GF-D8 (cell line): Measurements from ENCODE around the gene ACER3.
A peak's percentile ranks its signal among the peaks of the same experiment; 100 is the strongest.
"Not testable (repeated sequence)": the region's sequence is repeated elsewhere in the genome, so short reads cannot be mapped to it uniquely, and the experiment has no call there.

Experiments used
- DNase-seq: peaks from one replicate; lab custom pipeline; 2025; lab: John Stamatoyannopoulos, UW

ACER3 gene

GRCh38 chr11:76919887-76920746 is 59.4 kb downstream of the ACER3 start:
- DNase-seq, result peak; percentile 44

DNA sequence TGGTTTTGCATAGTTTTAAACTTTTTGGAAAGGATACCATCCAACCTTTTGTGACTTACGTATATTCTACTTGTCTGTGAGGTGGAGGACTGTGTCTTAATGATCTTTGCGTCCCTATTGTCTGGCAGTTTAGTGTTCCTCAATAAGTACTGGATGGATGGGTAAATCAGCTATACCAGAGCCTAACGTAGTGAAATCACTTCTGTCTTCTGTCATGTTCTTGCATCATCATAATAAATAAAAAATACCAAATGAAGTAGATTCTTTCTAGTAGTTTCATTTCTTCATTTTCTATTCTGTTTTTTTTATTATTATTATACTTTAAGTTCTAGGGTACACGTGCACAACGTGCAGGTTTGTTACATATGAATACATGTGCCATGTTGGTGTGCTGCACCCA is 66.4 kb downstream of the ACER3 start:
- no peak for DNase-seq

- DNase-seq, result no peak
Observed at GRCh38 chr11:76935042-76935441, 74.3 kb downstream of the ACER3 start.

DNA sequence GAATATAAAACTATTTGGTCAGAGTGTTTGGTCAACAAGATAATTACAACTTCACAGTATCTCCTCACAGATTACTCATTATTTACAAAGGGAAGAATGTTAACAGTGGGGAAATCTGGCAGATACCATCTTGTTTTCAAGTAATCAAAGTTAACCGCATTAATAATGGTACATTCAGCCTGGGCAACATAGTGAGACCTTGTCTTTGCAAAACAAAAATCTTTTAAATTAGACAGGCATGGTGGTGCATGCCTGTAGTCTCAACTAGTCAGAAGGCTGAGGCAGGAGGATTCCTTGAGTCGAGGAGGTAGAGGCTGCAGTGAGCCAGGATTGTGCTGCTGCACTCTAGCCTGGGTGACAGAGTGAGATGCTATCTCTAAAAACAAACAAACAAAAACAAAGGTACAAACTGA is 78.5 kb downstream of the ACER3 start:
- no peak for DNase-seq

- no peak for DNase-seq
Observed at GRCh38 chr11:76944225-76944624, 83.5 kb downstream of the ACER3 start.

DNA sequence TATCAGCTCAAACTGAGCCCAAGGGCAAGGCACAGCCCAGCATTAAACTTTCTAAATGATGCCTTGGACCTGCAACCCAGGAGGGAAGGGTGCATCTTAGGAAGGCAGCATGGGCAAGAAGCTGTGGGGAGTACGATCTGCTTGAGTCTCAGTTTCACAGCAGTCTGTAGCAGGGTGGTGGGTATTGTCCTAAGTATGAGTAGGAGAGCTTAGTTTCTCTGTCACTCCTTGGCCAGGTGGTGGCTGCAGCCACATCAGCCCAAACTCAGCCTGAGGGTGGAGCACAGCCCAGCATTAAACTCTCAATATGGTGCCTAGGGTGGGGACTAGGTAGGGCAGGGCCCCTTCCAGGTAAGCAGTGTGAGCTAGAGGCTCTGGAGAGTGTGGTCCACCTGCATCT is 85.5 kb downstream of the ACER3 start:
- no peak for DNase-seq

GRCh38 chr11:76947190-76947589 is 86.5 kb downstream of the ACER3 start:
- DNase-seq, result no peak

GRCh38 chr11:76947800-76948199 is 87.1 kb downstream of the ACER3 start:
- DNase-seq, result no peak

DNA sequence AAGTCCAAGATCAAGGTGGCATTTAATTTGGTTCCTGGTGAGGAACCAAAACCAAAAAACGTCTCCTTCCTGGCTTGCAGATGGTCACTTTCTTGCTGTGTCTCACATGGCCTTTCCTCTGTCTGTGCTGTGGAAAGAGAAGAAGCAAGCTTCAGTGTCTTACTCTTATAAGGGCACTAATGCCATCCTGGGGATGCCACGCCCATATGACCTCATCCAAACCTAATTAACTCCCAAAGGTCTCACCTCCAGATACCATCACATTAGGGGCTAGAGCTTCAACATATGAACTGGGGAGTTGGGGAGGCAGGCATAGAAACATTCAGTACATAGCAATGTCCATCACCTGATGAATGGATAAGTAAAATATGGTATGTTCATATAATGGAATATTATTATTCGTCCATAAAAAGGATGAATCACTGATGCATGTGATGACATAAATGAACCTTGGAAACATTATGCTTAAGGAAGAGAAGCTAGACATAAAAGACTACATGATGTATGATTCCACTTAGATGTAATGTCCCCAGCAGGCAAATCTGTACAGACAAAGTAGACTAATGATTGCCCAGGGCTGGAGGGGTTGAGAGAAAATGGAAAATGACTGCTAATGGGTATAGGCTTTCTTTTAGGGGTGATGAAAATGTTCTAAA is 94.9 kb downstream of the ACER3 start:
- no peak for DNase-seq

DNA sequence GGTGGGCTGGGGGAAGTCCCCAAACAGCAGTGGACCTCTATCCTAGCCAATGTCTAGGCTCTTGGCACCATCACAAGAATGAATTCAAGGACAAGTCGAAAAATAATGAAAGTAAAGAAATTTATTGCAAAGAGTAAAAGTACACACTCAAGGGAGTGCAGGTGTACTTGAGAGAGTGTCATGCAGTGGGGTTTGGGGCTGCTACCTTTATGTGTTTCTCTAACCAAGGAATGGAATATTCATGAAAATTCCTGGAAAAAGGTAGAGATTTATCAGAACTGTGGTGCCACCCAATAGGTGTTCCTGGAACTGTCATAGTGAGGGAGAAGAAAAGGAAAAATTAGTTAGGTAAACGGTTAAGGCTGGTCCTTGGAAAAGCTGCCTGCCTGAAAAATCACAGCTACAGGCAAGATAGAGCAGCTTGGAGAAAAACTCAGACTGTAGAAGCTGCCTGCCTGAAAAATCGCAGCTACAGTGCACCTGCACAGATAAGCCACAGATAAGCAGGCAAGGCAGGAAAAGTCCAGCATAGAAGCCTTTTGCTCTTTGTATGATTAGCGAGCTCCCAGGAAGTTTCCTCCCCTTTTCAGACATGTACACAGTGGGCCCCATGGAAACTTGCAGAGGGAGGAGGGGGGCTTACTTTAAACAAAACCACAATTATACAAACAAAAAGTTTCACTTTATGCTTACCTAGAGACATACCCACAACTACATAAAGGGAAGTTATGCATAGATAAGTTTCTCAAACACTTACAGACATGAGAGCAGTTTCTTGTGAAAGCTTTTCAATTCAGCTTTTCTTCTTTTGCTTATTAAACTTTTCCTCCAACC is 102.1 kb downstream of the ACER3 start:
- DNase-seq, result peak; percentile 72

DNA sequence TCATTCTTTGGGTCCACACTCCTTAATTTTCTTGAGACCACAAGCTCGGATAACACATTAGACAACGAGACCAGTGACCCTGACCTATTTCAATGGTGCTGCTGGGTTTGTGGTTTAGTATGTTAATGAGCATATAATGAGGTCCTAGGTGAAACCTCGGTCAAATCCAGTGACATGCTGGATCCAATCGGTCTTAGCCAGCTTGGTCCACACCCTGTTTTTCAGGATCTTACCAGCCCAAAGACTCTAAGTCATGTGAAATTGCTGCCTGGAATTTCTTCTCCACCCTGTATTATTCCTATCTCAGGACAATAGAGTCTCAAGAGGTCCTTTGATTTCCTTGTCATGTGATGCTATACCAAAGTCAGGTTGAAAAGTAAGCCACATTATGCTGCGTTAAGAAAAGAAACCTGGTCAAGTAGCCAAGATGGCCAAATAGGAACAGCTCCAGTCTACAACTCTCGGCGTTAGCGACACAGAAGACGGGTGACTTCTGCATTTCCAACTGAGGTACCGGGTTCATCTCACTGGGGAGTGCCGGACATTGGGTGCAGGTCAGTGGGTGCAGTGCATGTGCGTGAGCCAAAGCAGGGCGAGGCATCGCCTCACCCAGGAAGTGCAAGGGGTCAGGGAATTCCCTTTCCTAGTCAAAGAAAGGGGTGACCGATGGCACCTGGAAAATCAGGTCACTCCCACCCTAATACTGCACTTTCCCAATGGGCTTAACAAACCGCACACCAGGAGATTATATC is 102.9 kb downstream of the ACER3 start:
- DNase-seq, result not testable (repeated sequence)

DNA sequence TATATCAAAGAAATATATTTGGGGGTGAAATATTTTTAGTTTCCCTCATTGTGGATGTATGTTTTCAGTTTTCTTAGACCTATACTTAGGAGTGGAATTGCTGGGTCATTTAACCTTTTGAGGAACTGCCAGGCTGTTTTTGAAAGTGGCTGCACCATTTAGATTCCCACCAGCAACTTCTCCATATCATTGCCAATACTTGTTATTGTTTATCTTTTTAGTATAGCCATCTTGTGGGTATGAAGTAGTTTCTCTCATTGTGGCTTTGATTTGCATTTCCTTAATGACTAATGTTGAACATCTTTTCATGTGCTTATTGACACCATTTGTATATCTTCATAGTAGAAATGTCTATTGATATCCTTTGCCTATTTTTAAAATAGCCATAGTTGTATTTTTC is 111.3 kb downstream of the ACER3 start:
- no peak for DNase-seq

DNA sequence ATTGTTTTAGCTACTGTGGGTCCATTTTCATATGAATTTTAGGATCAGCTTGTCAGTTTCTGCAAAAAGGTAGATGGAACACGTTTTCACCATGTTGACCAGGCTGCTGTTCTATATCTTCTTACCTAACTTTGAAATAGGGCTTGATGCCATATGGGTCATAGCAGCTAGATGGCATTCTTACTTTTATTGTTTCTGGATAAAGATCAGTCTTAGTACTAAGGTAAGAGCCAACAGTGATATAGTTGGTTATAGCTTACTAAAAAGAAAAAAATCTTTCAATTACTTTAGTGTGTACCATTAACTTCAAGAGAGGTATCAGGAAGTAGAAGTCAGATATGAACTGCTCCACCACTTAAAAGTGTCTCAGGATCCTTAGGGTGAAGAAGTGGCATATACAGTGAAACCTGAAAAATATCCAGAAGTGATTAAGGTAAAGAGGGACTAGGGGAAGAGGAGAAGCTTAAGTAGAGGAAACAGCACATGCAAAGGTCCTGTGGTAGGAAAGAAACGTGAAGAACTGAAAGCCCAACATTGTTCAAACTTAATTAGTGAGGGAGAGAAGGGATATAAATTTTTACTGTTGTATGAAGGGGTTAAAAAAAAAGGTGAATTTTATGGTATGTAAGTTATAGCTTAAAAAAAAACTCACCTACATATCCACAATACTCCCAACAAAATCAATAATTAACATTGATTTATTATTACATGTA is 113.6 kb downstream of the ACER3 start:
- DNase-seq, result no peak

- DNase-seq, result no peak
Observed at GRCh38 chr11:76975513-76975912, 114.8 kb downstream of the ACER3 start.

DNA sequence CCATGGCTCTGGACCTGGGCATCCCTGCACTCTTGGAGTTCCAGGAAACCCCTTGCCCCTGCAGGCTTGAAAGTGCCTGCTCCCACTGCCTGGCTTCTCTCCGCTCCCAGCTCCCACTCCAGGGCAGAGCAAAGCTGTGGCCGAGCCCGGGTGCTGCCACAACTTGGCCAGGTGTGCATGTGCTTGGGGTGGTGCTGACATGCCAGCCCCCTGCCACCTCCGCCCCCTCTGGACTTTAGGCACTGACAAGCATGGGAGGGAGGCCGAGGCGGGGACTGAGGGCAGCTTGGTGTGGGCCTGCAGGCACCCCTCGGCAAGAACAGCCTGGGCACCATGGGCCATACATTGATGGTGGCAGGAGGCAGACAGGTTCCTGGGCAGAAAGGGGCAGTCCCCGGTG is 117.1 kb downstream of the ACER3 start:
- no peak for DNase-seq

- no peak for DNase-seq
Observed at GRCh38 chr11:76978239-76978638, 117.5 kb downstream of the ACER3 start.

DNA sequence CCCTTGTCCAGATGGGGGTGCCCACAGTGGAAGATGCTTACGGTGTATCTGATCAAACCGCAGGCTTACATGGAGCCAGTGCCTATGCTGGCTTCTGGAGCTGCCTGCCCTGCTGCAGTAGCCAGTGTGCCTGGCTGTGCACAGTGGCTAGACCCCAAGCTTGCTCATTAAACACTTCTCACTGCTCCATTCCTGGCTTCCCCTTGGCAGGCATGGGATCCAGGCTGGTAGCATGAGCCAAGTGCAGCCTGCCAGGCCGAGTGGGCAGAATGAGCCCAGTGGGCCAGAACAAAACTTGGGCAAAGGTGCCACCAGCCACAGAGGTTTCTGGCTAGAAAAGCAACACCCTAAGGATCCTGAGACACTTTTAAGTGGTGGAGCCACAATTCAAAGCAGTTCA is 118.1 kb downstream of the ACER3 start:
- DNase-seq, result no peak

DNA sequence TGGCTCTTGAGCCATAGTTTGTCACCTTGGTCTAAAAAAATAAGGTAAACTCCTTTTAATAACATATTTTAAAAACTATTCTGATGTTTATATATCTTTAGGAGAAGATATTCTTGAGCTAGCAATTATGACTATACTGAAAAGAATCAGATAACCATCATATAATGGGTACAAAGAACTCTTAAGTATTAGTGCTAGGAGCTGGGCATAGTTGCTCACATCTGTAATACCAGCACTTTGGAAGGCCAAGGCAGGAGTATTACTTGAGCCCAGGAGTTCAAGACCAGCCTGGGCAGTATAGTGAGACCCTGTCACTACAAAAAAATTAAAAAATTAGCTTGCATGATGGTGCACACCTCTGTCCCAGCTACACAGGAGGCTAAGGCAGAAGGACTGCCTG is 119.5 kb downstream of the ACER3 start:
- DNase-seq, result no peak

DNA sequence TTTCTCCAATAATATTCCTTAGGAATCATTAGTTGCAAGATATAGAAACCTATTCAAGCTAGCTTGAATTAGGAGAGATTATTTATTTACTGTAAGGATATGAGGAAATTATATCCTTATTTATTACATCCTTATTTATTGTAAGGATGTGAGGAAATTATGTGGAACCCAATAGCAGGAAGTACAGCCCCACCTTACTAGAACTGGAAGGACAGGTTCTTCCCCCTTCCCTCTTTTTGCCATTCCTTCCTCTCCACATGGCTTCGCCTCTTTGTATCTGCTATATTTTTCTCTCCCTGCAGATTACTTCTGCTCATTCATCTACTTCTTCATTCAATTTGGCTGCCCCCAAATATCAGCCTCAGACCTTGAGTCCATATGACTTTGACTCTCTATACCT is 124.0 kb downstream of the ACER3 start:
- no peak for DNase-seq

DNA sequence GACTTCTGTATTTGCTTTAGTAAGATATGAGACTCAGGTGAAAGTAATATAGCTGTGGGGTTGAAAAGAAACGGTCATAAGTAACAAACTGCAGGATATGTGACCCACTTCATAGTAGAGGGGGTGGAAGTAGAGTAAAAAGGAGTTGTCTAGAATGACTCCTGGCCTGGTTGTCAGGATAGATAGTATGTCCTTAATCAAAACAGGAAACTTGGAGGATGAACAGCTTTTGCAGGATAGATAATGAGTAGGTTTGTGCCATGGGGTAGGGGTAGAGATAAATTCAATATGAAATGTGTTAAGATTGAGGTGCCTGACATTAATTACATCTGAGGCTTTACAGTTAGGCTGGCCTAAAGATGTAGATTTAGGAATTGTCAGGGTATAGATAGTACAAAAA is 126.5 kb downstream of the ACER3 start:
- no peak for DNase-seq

- no peak for DNase-seq
Observed at GRCh38 chr11:76990628-76991027, 129.9 kb downstream of the ACER3 start.
